ENCODE data around the gene IMPG1. TPM values are rescaled to one million over a fixed set of nuclear protein-coding genes. Genes with fewer than 3 reads are reported as not detected.

IMPG1 gene
- total RNA-seq, 2 donors from 2014 or later: not detected

GRCh38 chr6:75892384-75892783 is 180.1 kb downstream of the IMPG1 start:
- Mint-ChIP-seq H3K27ac (no peak overlapping the region), H3K4me3 (no peak overlapping the region), H3K36me3 (ENCODE audit: low read depth) (peaks cover 34% of the 10 kb centered on the region), H3K27me3 (ENCODE audit: insufficient read depth) (no peaks in the 10 kb centered on the region), H3K9me3 (no peaks in the 10 kb centered on the region), H3K4me1 (no peaks in the 10 kb centered on the region)
- Histone ChIP-seq H3K27ac (ENCODE audit: low read depth, low read length) (no peak overlapping the region), H3K9ac (ENCODE audit: extremely low read depth, low read length, poor library complexity, severe bottlenecking) (no peak overlapping the region), H3K4me1 (ENCODE audit: control insufficient read depth, insufficient read depth, low read length) (no peaks in the 10 kb centered on the region), H3K4me3 (ENCODE audit: low read length) (no peak overlapping the region), H3K27me3 (ENCODE audit: control insufficient read depth, insufficient read depth, low read length, poor library complexity, severe bottlenecking) (no peaks in the 10 kb centered on the region), H3K9me3 (ENCODE audit: control insufficient read depth, low read length) (no peaks in the 10 kb centered on the region), H3K36me3 (ENCODE audit: control insufficient read depth, insufficient read depth, low read length) (peaks cover 50% of the 10 kb centered on the region)
- 96 to 100% methylated on average over 1 to 8 of the region's 8 CpGs for whole genome bisulfite sequencing, 2 experiments (ENCODE audit: insufficient coverage in 1 of 2, insufficient read length in 1 of 2)
- no peak for TF ChIP-seq CTCF (conservative IDR thresholded peaks at IDR 0.05)
- DNase-seq: no peak

- Histone ChIP-seq H3K9ac (ENCODE audit: extremely low read depth, low read length, poor library complexity, severe bottlenecking) (no peak overlapping the region), H3K27me3 (ENCODE audit: control insufficient read depth, insufficient read depth, low read length, poor library complexity, severe bottlenecking) (no peaks in the 10 kb centered on the region), H3K4me3 (ENCODE audit: low read length) (no peak overlapping the region), H3K27ac (ENCODE audit: low read depth, low read length) (no peak overlapping the region), H3K36me3 (ENCODE audit: control insufficient read depth, insufficient read depth, low read length) (peaks cover 57% of the 10 kb centered on the region), H3K4me1 (ENCODE audit: control insufficient read depth, insufficient read depth, low read length) (no peaks in the 10 kb centered on the region), H3K9me3 (ENCODE audit: control insufficient read depth, low read length) (no peaks in the 10 kb centered on the region)
- WGBS, 2 experiments (ENCODE audit: insufficient coverage in 1 of 2, insufficient read length in 1 of 2): 84% methylated on average over 2 of the region's 2 CpGs; no CpG with 5 or more reads in 1 of the 2 experiments
- no peaks in the 10 kb centered on the region for H3K4me1 Mint-ChIP-seq
- no peak overlapping the region for H3K4me3 Mint-ChIP-seq
- H3K27ac Mint-ChIP-seq: no peak overlapping the region
- no peaks in the 10 kb centered on the region for H3K9me3 Mint-ChIP-seq
- no peaks in the 10 kb centered on the region for H3K27me3 Mint-ChIP-seq (ENCODE audit: insufficient read depth)
- peaks cover 49% of the 10 kb centered on the region for H3K36me3 Mint-ChIP-seq (ENCODE audit: low read depth)
- no peak for TF ChIP-seq CTCF (conservative IDR thresholded peaks at IDR 0.05)
- no peak for DNase-seq
Measured at GRCh38 chr6:75884822-75885221, 187.6 kb downstream of the IMPG1 start.

- Mint-ChIP-seq H3K27me3 (ENCODE audit: insufficient read depth) (no peaks in the 10 kb centered on the region), H3K36me3 (ENCODE audit: low read depth) (peaks cover 44% of the 10 kb centered on the region), H3K4me1 (no peaks in the 10 kb centered on the region), H3K9me3 (no peaks in the 10 kb centered on the region), H3K4me3 (no peak overlapping the region), H3K27ac (no peak overlapping the region)
- H3K27me3 ChIP-seq (ENCODE audit: control insufficient read depth, insufficient read depth, low read length, poor library complexity, severe bottlenecking): no peaks in the 10 kb centered on the region
- H3K9ac ChIP-seq (ENCODE audit: extremely low read depth, low read length, poor library complexity, severe bottlenecking): no peak overlapping the region
- H3K4me3 ChIP-seq (ENCODE audit: low read length): no peak overlapping the region
- H3K9me3 ChIP-seq (ENCODE audit: control insufficient read depth, low read length): no peaks in the 10 kb centered on the region
- peaks cover 59% of the 10 kb centered on the region for H3K36me3 ChIP-seq (ENCODE audit: control insufficient read depth, insufficient read depth, low read length)
- no peak for TF ChIP-seq CTCF (conservative IDR thresholded peaks at IDR 0.05)
- H3K4me1 ChIP-seq (ENCODE audit: control insufficient read depth, insufficient read depth, low read length): no peaks in the 10 kb centered on the region
- DNase-seq: no peak
- H3K27ac ChIP-seq (ENCODE audit: low read depth, low read length): no peak overlapping the region
- WGBS, 2 experiments (ENCODE audit: insufficient coverage in 1 of 2, insufficient read length in 1 of 2): 82 to 100% methylated on average over 1 to 2 of the region's 2 CpGs
Measured at GRCh38 chr6:75882734-75883133, 189.7 kb downstream of the IMPG1 start.

All from endodermal cell (in vitro differentiated cells).